OCI-LY3 (cell line): ENCODE measurements around the gene WNT7B.

Source experiments
- CTCF ChIP-seq: fragments of 200-600, 300-600 bp; sonication (generic); IDR thresholded peaks from 2 replicates; pipeline ENCODE4 v1.5.1; 2014; ENCODE audit warnings: antibody characterized with exemption, low read length, low read depth
- EZH2phosphoT487 ChIP-seq: fragments of 200-600 bp; shearing (Covaris generic); IDR thresholded peaks from 2 replicates; pipeline ENCODE4 v1.6.1; 2018; ENCODE audit warnings: antibody characterized with exemption, mixed run types, low read depth

- TF ChIP-seq EZH2phosphoT487 (no peak), CTCF (no peak)
These were observed 23.4 kb upstream of the WNT7B start for GRCh38 chr22:46000081-46001027.
